Measurements from ENCODE around the gene NKX6-2.

NKX6-2 gene

GRCh38 chr10:132815168-132815857 lies 29.4 kb upstream of the NKX6-2 start:
- TF ChIP-seq NFIC (IDR thresholded peaks at IDR 0.05), result no peak
- no peak for TF ChIP-seq USF1 (IDR thresholded peaks at IDR 0.05)
- no peak for TF ChIP-seq EP300 (IDR thresholded peaks at IDR 0.05; ENCODE audit: borderline replicate concordance)
- no peak for TF ChIP-seq TEAD4 (IDR thresholded peaks at IDR 0.05)
- TF ChIP-seq TCF12 (IDR thresholded peaks at IDR 0.05; ENCODE audit: low read depth), result no peak
- no peak for TF ChIP-seq CREB1 (IDR thresholded peaks at IDR 0.05; ENCODE audit: low read depth)
- TF ChIP-seq REST (IDR thresholded peaks at IDR 0.05; ENCODE audit: low read depth), result no peak
- no peak for TF ChIP-seq EGR1 (IDR thresholded peaks at IDR 0.05)
- no peak for TF ChIP-seq RAD21 (IDR thresholded peaks at IDR 0.05; ENCODE audit: low read depth)
- TF ChIP-seq MAX (IDR thresholded peaks at IDR 0.05), result no peak
- no peak for TF ChIP-seq ZBTB7A (IDR thresholded peaks at IDR 0.05; ENCODE audit: low read depth)
- no peak for TF ChIP-seq TAF1 (IDR thresholded peaks at IDR 0.05; ENCODE audit: low read depth)
- TF ChIP-seq FOXM1 (IDR thresholded peaks at IDR 0.05; ENCODE audit: borderline replicate concordance, low read depth), result no peak
- no peak for TF ChIP-seq YY1 (IDR thresholded peaks at IDR 0.05; ENCODE audit: low read depth)
- TF ChIP-seq CEBPB (IDR thresholded peaks at IDR 0.05), result no peak

DNA sequence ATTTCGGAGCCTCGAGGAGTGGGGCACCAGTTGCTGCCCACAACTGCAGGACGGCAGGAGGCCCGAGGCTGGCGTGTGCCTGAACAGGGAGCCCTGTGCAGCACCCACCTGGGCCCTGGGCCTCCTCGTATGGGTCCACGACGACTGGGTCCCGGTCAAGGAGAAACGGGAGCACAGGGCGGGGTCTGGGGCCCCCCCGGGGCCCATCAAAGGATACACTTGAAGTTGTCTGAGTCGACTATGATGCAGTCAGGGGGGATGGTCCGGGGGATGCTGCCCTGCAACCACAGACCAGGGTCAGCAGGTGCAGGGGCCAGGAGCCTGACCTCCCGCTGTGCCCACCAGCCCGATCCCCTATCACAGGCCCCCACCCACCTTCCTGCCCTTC lies 28.5 kb upstream of the NKX6-2 start:
- no peak for TF ChIP-seq CEBPB (IDR thresholded peaks at IDR 0.05)
- no peak for TF ChIP-seq USF1 (IDR thresholded peaks at IDR 0.05)
- TF ChIP-seq MAX (IDR thresholded peaks at IDR 0.05), result no peak
- TF ChIP-seq YY1 (IDR thresholded peaks at IDR 0.05; ENCODE audit: low read depth), result no peak
- no peak for TF ChIP-seq TCF12 (IDR thresholded peaks at IDR 0.05; ENCODE audit: low read depth)
- no peak for TF ChIP-seq EP300 (IDR thresholded peaks at IDR 0.05; ENCODE audit: borderline replicate concordance)
- TF ChIP-seq CREB1 (IDR thresholded peaks at IDR 0.05; ENCODE audit: low read depth), result no peak
- no peak for TF ChIP-seq REST (IDR thresholded peaks at IDR 0.05; ENCODE audit: low read depth)
- no peak for TF ChIP-seq EGR1 (IDR thresholded peaks at IDR 0.05)
- TF ChIP-seq NFIC (IDR thresholded peaks at IDR 0.05), result no peak
- no peak for TF ChIP-seq TEAD4 (IDR thresholded peaks at IDR 0.05)
- no peak for TF ChIP-seq ZBTB7A (IDR thresholded peaks at IDR 0.05; ENCODE audit: low read depth)
- TF ChIP-seq TAF1 (IDR thresholded peaks at IDR 0.05; ENCODE audit: low read depth), result no peak
- TF ChIP-seq RAD21 (IDR thresholded peaks at IDR 0.05; ENCODE audit: low read depth), result no peak
- no peak for TF ChIP-seq FOXM1 (IDR thresholded peaks at IDR 0.05; ENCODE audit: borderline replicate concordance, low read depth)

DNA sequence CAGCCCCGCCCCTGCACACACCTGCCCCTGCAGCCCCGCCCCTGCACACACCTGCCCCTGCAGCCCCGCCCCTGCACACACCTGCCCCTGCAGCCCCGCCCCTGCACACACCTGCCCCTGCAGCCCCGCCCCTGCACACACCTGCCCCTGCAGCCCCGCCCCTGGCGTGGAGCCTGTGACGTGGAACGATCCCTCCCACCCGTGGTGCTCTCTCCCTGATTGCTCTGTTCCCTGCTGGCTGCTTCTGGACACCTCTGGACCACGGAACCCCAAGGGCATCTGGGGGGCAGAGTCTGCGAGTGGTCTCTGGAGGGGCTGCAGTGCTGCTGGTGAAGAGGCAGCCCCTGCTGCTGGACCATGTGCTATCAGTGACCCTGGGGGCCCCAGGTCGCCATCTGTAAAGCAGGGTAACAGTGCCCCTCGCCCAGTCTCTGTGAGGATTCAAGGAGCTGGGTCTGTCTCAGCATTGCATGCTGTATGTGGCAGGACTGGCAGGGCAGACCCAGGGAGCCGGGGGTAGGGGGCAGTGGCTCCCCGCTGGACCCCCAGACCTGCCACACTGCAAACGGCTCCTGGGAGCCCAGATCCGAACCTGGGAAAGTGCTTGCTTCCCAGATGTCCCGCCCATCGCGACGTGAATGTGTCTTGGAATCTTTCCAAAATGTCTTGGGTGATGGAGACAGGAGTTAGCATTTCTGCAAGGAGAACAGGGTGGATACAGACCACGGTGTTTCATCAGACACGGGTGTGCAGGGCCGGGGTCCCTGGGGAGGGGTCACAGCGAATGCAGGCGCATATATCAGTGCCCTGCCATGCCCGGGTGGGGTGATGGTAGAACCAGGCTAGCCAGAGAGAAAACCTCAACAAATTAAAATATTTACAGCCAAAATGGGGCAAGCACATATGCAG lies 27.9 kb upstream of the NKX6-2 start:
- TF ChIP-seq NFIC (IDR thresholded peaks at IDR 0.05) (peak; percentile 20; the same call in 1 of the 2 replicates), TEAD4 (IDR thresholded peaks at IDR 0.05) (no peak), ZBTB7A (IDR thresholded peaks at IDR 0.05; ENCODE audit: low read depth) (0 out of 2 replicates have a peak, but pooled peaks have one; percentile 9), EP300 (IDR thresholded peaks at IDR 0.05; ENCODE audit: borderline replicate concordance) (no peak)

DNA sequence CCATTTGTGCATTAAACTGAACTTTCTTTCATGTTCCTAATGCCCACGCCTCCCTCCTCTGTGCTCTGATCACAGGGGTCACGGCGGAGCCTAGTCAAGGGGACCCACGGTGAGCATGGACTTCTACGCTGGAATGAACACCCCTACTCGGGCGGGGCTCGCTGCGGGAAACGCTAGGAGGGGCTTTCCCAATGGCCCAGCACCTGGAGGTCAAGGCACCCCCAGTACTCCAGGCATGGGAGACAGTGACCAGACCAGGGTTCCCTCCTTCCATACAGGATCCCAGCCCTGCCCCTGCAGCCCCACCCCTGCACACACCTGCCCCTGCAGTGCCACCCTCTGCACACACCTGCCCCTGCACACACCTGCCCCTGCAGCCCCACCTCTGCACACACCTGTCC lies 27.1 kb upstream of the NKX6-2 start:
- no peak for TF ChIP-seq CEBPB (IDR thresholded peaks at IDR 0.05)
- TF ChIP-seq FOXM1 (IDR thresholded peaks at IDR 0.05; ENCODE audit: borderline replicate concordance, low read depth), result no peak
- no peak for TF ChIP-seq USF1 (IDR thresholded peaks at IDR 0.05)
- TF ChIP-seq TAF1 (IDR thresholded peaks at IDR 0.05; ENCODE audit: low read depth), result no peak
- TF ChIP-seq RAD21 (IDR thresholded peaks at IDR 0.05; ENCODE audit: low read depth), result no peak
- no peak for TF ChIP-seq NFIC (IDR thresholded peaks at IDR 0.05)
- TF ChIP-seq MAX (IDR thresholded peaks at IDR 0.05), result no peak
- TF ChIP-seq EGR1 (IDR thresholded peaks at IDR 0.05), result no peak

All from Ishikawa (cell line).